ENCODE measurements around the gene USP40. TPM values are rescaled to one million over a fixed set of nuclear protein-coding genes. Genes with fewer than 3 reads are reported as not detected.

Gene USP40
- total and polyA plus RNA-seq, 2 donors (not counting 1 experiment from before 2014, with no cell fraction given): 19.8 to 37.0 TPM

GRCh38 chr2:233474308-233475160, 92.0 kb downstream of the USP40 start:
- peaks cover 25% of the 10 kb centered on the region for H4K20me1 ChIP-seq (ENCODE audit: control insufficient read depth, insufficient read depth, low read length, poor library complexity, severe bottlenecking)
- Mint-ChIP-seq H3K4me1 (no peaks in the 10 kb centered on the region), H3K4me3 (no peak overlapping the region), H3K27me3 (no peaks in the 10 kb centered on the region), H3K27ac (peak overlapping the region; percentile 15), H3K9me3 (ENCODE audit: insufficient read depth) (peaks cover 3% of the 10 kb centered on the region)
- H2AFZ ChIP-seq (ENCODE audit: insufficient read depth, low read depth, low read length, poor library complexity, severe bottlenecking): no peak overlapping the region
- no peak overlapping the region for H3K9ac ChIP-seq (ENCODE audit: low read length)
- peaks cover 0 to 53% of the 10 kb centered on the region in 2 experiments for H3K36me3 ChIP-seq (replicated peaks in 1 of 2; ENCODE audit: control extremely low read depth in 1 of 2, control insufficient read depth in 1 of 2, extremely low read depth in 1 of 2, insufficient read depth in 2 of 2, low read length in 1 of 2)
- CTCF ChIA-PET: no interaction called here
- no peaks in the 10 kb centered on the region for H3K4me1 ChIP-seq (ENCODE audit: control insufficient read depth in 2 of 2, insufficient read depth in 2 of 2, low read length in 2 of 2)
- H3K4me3 ChIP-seq (ENCODE audit: control extremely low read depth in 1 of 5, extremely low read depth in 1 of 5, insufficient read depth in 1 of 5, low read depth in 2 of 5, low read length in 4 of 5): no peak overlapping the region
- intact Hi-C loops (cut with micrococcal nuclease): no loop called here
- DNase-seq (no peak), ATAC-seq (ENCODE audit: low read depth) (no peak)
- H3K79me2 ChIP-seq (ENCODE audit: control insufficient read depth, insufficient read depth, low read length): no peaks in the 10 kb centered on the region
- H3K9me3 ChIP-seq (ENCODE audit: control extremely low read depth in 1 of 3, control insufficient read depth in 2 of 3, insufficient read depth in 1 of 3, low read length in 2 of 3): peaks cover 0 to 20% (median 0%) of the 10 kb centered on the region in 3 donors
- POLR2A ChIA-PET: no interaction called here
- no peak overlapping the region for H3K4me2 ChIP-seq (replicated peaks; ENCODE audit: low read depth, low read length, poor library complexity, severe bottlenecking)
- WGBS (ENCODE audit: insufficient coverage): 94% methylated on average over 18 of the region's 22 CpGs
- no peaks in the 10 kb centered on the region for H3K27me3 ChIP-seq (replicated peaks in 1 of 4; ENCODE audit: control extremely low read depth in 1 of 4, control insufficient read depth in 3 of 4, insufficient read depth in 4 of 4, low read length in 3 of 4)
- TF ChIP-seq EZH2 (IDR thresholded peaks at IDR 0.05; ENCODE audit: borderline replicate concordance, insufficient read depth, low read depth, low read length, poor library complexity, severe bottlenecking): no peak
- TF ChIP-seq CTCF (IDR thresholded peaks at IDR 0.05): no peak
- peak overlapping the region in 1 of 2 donors; percentile 9 for H3K27ac ChIP-seq (ENCODE audit: low read length in 2 of 2)

GRCh38 chr2:233473878-233474277, 92.7 kb downstream of the USP40 start:
- H3K9me3 Mint-ChIP-seq (ENCODE audit: insufficient read depth): peaks cover 3% of the 10 kb centered on the region
- Histone ChIP-seq H3K27me3 (replicated peaks in 1 of 4; ENCODE audit: control extremely low read depth in 1 of 4, control insufficient read depth in 3 of 4, insufficient read depth in 4 of 4, low read length in 3 of 4) (no peaks in the 10 kb centered on the region), H3K79me2 (ENCODE audit: control insufficient read depth, insufficient read depth, low read length) (no peaks in the 10 kb centered on the region), H3K9me3 (ENCODE audit: control extremely low read depth in 1 of 3, control insufficient read depth in 2 of 3, insufficient read depth in 1 of 3, low read length in 2 of 3) (peaks cover 0 to 20% (median 0%) of the 10 kb centered on the region in 3 donors), H4K20me1 (ENCODE audit: control insufficient read depth, insufficient read depth, low read length, poor library complexity, severe bottlenecking) (peaks cover 28% of the 10 kb centered on the region), H3K27ac (ENCODE audit: low read length in 2 of 2) (no peak overlapping the region), H3K4me2 (replicated peaks; ENCODE audit: low read depth, low read length, poor library complexity, severe bottlenecking) (no peak overlapping the region), H3K4me1 (ENCODE audit: control insufficient read depth in 2 of 2, insufficient read depth in 2 of 2, low read length in 2 of 2) (no peaks in the 10 kb centered on the region), H3K36me3 (replicated peaks in 1 of 2; ENCODE audit: control extremely low read depth in 1 of 2, control insufficient read depth in 1 of 2, extremely low read depth in 1 of 2, insufficient read depth in 2 of 2, low read length in 1 of 2) (peaks cover 0 to 58% of the 10 kb centered on the region in 2 experiments), H3K4me3 (ENCODE audit: control extremely low read depth in 1 of 5, extremely low read depth in 1 of 5, insufficient read depth in 1 of 5, low read depth in 2 of 5, low read length in 4 of 5) (no peak overlapping the region), H2AFZ (ENCODE audit: insufficient read depth, low read depth, low read length, poor library complexity, severe bottlenecking) (no peak overlapping the region), H3K9ac (ENCODE audit: low read length) (no peak overlapping the region)
- POLR2A ChIA-PET: no interaction called here
- DNase-seq: no peak
- intact Hi-C loops (cut with micrococcal nuclease): no loop called here
- H3K27ac Mint-ChIP-seq: peak overlapping the region; percentile 15
- ATAC-seq (ENCODE audit: low read depth): no peak
- CTCF ChIA-PET: no interaction called here
- WGBS (ENCODE audit: insufficient coverage): 100% methylated on average over 9 of the region's 10 CpGs
- no peaks in the 10 kb centered on the region for H3K27me3 Mint-ChIP-seq
- no peaks in the 10 kb centered on the region for H3K4me1 Mint-ChIP-seq
- H3K4me3 Mint-ChIP-seq: no peak overlapping the region
- TF ChIP-seq CTCF (IDR thresholded peaks at IDR 0.05) (no peak), EZH2 (IDR thresholded peaks at IDR 0.05; ENCODE audit: borderline replicate concordance, insufficient read depth, low read depth, low read length, poor library complexity, severe bottlenecking) (no peak)

Measured in B cell (primary cell).